Measurements from ENCODE around the gene MS4A18.

MS4A18 gene

GRCh38 chr11:60767388-60767811 is 42.9 kb downstream of the MS4A18 start:
- H3K4me3 ChIP-seq (ENCODE audit: low read length) = no peak overlapping the region
- DNase-seq (ENCODE audit: low read depth) = no peak
- TF ChIP-seq CTCF (conservative IDR thresholded peaks at IDR 0.05; ENCODE audit: low read length) = no peak; the same call in 1 of the 2 replicates

GRCh38 chr11:60768202-60768601 is 43.7 kb downstream of the MS4A18 start:
- DNase-seq (ENCODE audit: low read depth) = no peak
- TF ChIP-seq CTCF (conservative IDR thresholded peaks at IDR 0.05; ENCODE audit: low read length) = no peak
- no peak overlapping the region for H3K4me3 ChIP-seq (ENCODE audit: low read length)

- TF ChIP-seq CTCF (conservative IDR thresholded peaks at IDR 0.05; ENCODE audit: low read length) = no peak
- DNase-seq (ENCODE audit: low read depth) = no peak
- no peak overlapping the region for H3K4me3 ChIP-seq (ENCODE audit: low read length)
These were observed 44.8 kb downstream of the MS4A18 start for GRCh38 chr11:60769273-60769672.

- H3K4me3 ChIP-seq (ENCODE audit: low read length) = no peak overlapping the region
- no peak for DNase-seq (ENCODE audit: low read depth)
- no peak for TF ChIP-seq CTCF (conservative IDR thresholded peaks at IDR 0.05; ENCODE audit: low read length)
These were observed 45.3 kb downstream of the MS4A18 start for GRCh38 chr11:60769811-60770210.

GRCh38 chr11:60771146-60771545 is 46.6 kb downstream of the MS4A18 start:
- TF ChIP-seq CTCF (conservative IDR thresholded peaks at IDR 0.05; ENCODE audit: low read length) = no peak
- H3K4me3 ChIP-seq (ENCODE audit: low read length) = no peak overlapping the region
- DNase-seq (ENCODE audit: low read depth) = no peak

- H3K4me3 ChIP-seq (ENCODE audit: low read length) = no peak overlapping the region
- no peak for TF ChIP-seq CTCF (conservative IDR thresholded peaks at IDR 0.05; ENCODE audit: low read length)
- no peak for DNase-seq (ENCODE audit: low read depth)
These were observed 47.5 kb downstream of the MS4A18 start for GRCh38 chr11:60771879-60772525.

GRCh38 chr11:60772666-60773065 is 48.1 kb downstream of the MS4A18 start:
- no peak for DNase-seq (ENCODE audit: low read depth)
- no peak for TF ChIP-seq CTCF (conservative IDR thresholded peaks at IDR 0.05; ENCODE audit: low read length)
- H3K4me3 ChIP-seq (ENCODE audit: low read length) = no peak overlapping the region

Measured in AG10803 (cell line).